SU-DHL-6 (cell line): Measurements from ENCODE around the gene GOPC.
"Not testable (repeated sequence)": the region's sequence is repeated elsewhere in the genome, so short reads cannot be mapped to it uniquely, and the experiment has no call there.

Experiments
- H2AFZ ChIP-seq: fragments of 200-600 bp; sonication (generic); 2 replicates; pipeline ENCODE4 v1.6.1; 2014; ENCODE audit warnings: low read depth, mild to moderate bottlenecking, moderate library complexity, mixed read lengths, antibody characterized with exemption, low read length; ENCODE audit not compliant: severe bottlenecking
- H3F3A ChIP-seq: fragments of 200-600 bp; shearing (Covaris generic); 2 replicates; pipeline ENCODE4 v1.6.0; 2016; ENCODE audit warnings: antibody characterized with exemption, mild to moderate bottlenecking; ENCODE audit not compliant: insufficient read depth
- H3K27ac ChIP-seq: fragments of 200-600 bp; sonication (generic); 2 replicates; pipeline ENCODE4 v1.5.1; 2016; ENCODE audit warnings: low read depth, mild to moderate bottlenecking, low read length, moderate library complexity, mixed read lengths
- H3K27me3 ChIP-seq: fragments of 200-600 bp; sonication (generic), shearing (Covaris generic); 2 replicates; pipeline ENCODE4 v1.6.0; 2014; ENCODE audit warnings: mild to moderate bottlenecking, low read length
- H3K36me3 ChIP-seq: fragments of 200-600 bp; sonication (generic); 2 replicates; pipeline ENCODE4 v1.6.1; 2014; ENCODE audit warnings: mild to moderate bottlenecking, low read length, mixed read lengths
- H3K4me2 ChIP-seq: fragments of 300-600, 200-600 bp; shearing (Covaris generic), sonication (generic); 2 replicates; pipeline ENCODE4 v1.6.0; 2014; ENCODE audit warnings: low read length, low read depth, mild to moderate bottlenecking; ENCODE audit not compliant: poor library complexity, severe bottlenecking
- H3K4me3 ChIP-seq: fragments of 200-600 bp; sonication (generic); 2 replicates; pipeline ENCODE4 v1.5.1; 2014; ENCODE audit warnings: antibody characterized with exemption, low read length, mild to moderate bottlenecking, mixed read lengths; ENCODE audit not compliant: insufficient read depth, poor library complexity, severe bottlenecking
- H3K79me2 ChIP-seq: fragments of 200-600 bp; sonication (generic); 2 replicates; pipeline ENCODE4 v1.6.1; 2014; ENCODE audit warnings: mild to moderate bottlenecking, low read length, moderate library complexity; ENCODE audit not compliant: insufficient read depth
- H3K9ac ChIP-seq: fragments of 200-600 bp; sonication (generic); 2 replicates; pipeline ENCODE4 v1.7.0; 2014; ENCODE audit warnings: mild to moderate bottlenecking, low read length
- H3K9me2 ChIP-seq: fragments of 200-600 bp; sonication (generic); replicated peaks from 2 replicates; pipeline ENCODE4 v1.6.1; 2014; ENCODE audit warnings: low read length; ENCODE audit not compliant: insufficient read depth
- H3K9me3 ChIP-seq: fragments of 200-600 bp; sonication (generic); 2 replicates; pipeline ENCODE4 v1.6.1; 2014; ENCODE audit warnings: low read length, mixed read lengths; ENCODE audit not compliant: insufficient read depth
- H4K20me1 ChIP-seq: fragments of 200-600 bp; sonication (generic); 2 replicates; pipeline ENCODE4 v1.6.1; 2014; ENCODE audit warnings: low read depth, mild to moderate bottlenecking, antibody characterized with exemption, low read length, moderate library complexity, mixed read lengths
- CTCF ChIP-seq: fragments of 200-600 bp; sonication (generic); IDR thresholded peaks from one replicate; pipeline ENCODE4 v1.5.1; 2017; ENCODE audit warnings: antibody characterized with exemption, mild to moderate bottlenecking, low read length, moderate library complexity; ENCODE audit not compliant: insufficient read depth, poor library complexity, severe bottlenecking
- EZH2phosphoT487 ChIP-seq: fragments of 200-600 bp; sonication (generic), shearing (Covaris generic); conservative IDR thresholded peaks from 2 replicates; pipeline ENCODE4 v1.6.1; 2018; ENCODE audit warnings: mild to moderate bottlenecking, antibody characterized with exemption, low read length, moderate library complexity, mixed read lengths

The GOPC gene

GRCh38 chr6:117518870-117519269 lies 83.4 kb downstream of the GOPC start:
- Histone ChIP-seq H3K9me3 (no peaks in the 10 kb centered on the region), H3K4me3 (no peak overlapping the region), H3K9ac (no peak overlapping the region), H2AFZ (no peak overlapping the region), H3K27ac (no peak overlapping the region), H3K79me2 (no peaks in the 10 kb centered on the region), H3K36me3 (no peaks in the 10 kb centered on the region), H3F3A (no peaks in the 10 kb centered on the region), H3K9me2 (no peaks in the 10 kb centered on the region), H4K20me1 (no peaks in the 10 kb centered on the region), H3K27me3 (no peaks in the 10 kb centered on the region), H3K4me2 (no peak overlapping the region)
- TF ChIP-seq EZH2phosphoT487 (no peak), CTCF (no peak)

GRCh38 chr6:117517995-117518394 lies 84.3 kb downstream of the GOPC start:
- H3K9me3 ChIP-seq, H3K9me2 ChIP-seq, H3K79me2 ChIP-seq, H3K27ac ChIP-seq, H3K4me3 ChIP-seq, H3K27me3 ChIP-seq, H3F3A ChIP-seq, H3K4me2 ChIP-seq, H4K20me1 ChIP-seq, H3K9ac ChIP-seq, H2AFZ ChIP-seq, H3K36me3 ChIP-seq: not testable (repeated sequence)

GRCh38 chr6:117515326-117515725 lies 87.0 kb downstream of the GOPC start:
- no peak overlapping the region for H2AFZ ChIP-seq
- no peak overlapping the region for H3K4me2 ChIP-seq
- no peak overlapping the region for H3K4me3 ChIP-seq
- no peak overlapping the region for H3K9ac ChIP-seq
- H3K9me3 ChIP-seq: no peaks in the 10 kb centered on the region
- H3K27ac ChIP-seq: no peak overlapping the region
- TF ChIP-seq CTCF (no peak), EZH2phosphoT487 (no peak)
- H4K20me1 ChIP-seq: no peaks in the 10 kb centered on the region
- H3K79me2 ChIP-seq: no peaks in the 10 kb centered on the region
- H3F3A ChIP-seq: no peaks in the 10 kb centered on the region
- no peaks in the 10 kb centered on the region for H3K27me3 ChIP-seq
- H3K9me2 ChIP-seq: no peaks in the 10 kb centered on the region
- no peaks in the 10 kb centered on the region for H3K36me3 ChIP-seq

- H3K27ac ChIP-seq: no peak overlapping the region
- no peaks in the 10 kb centered on the region for H3K27me3 ChIP-seq
- TF ChIP-seq EZH2phosphoT487: no peak
- TF ChIP-seq CTCF: no peak
- H4K20me1 ChIP-seq: no peaks in the 10 kb centered on the region
- no peak overlapping the region for H3K4me3 ChIP-seq
- no peaks in the 10 kb centered on the region for H3K79me2 ChIP-seq
- no peak overlapping the region for H3K9ac ChIP-seq
- no peak overlapping the region for H2AFZ ChIP-seq
- no peaks in the 10 kb centered on the region for H3K9me3 ChIP-seq
- H3K36me3 ChIP-seq: no peaks in the 10 kb centered on the region
- H3K9me2 ChIP-seq: no peaks in the 10 kb centered on the region
- H3K4me2 ChIP-seq: no peak overlapping the region
- no peaks in the 10 kb centered on the region for H3F3A ChIP-seq
These were observed 87.7 kb downstream of the GOPC start for GRCh38 chr6:117514655-117515054.
